ENCODE data around the gene ST8SIA2. TPM values are rescaled to one million over a fixed set of nuclear protein-coding genes. Genes with fewer than 3 reads are reported as not detected.
A peak's percentile ranks its signal among the peaks of the same experiment; 100 is the strongest.

ST8SIA2 gene
- total and polyA plus RNA-seq, 12 donors, result 0.07 to 0.83 (median 0.34) TPM; not detected in 5

DNA sequence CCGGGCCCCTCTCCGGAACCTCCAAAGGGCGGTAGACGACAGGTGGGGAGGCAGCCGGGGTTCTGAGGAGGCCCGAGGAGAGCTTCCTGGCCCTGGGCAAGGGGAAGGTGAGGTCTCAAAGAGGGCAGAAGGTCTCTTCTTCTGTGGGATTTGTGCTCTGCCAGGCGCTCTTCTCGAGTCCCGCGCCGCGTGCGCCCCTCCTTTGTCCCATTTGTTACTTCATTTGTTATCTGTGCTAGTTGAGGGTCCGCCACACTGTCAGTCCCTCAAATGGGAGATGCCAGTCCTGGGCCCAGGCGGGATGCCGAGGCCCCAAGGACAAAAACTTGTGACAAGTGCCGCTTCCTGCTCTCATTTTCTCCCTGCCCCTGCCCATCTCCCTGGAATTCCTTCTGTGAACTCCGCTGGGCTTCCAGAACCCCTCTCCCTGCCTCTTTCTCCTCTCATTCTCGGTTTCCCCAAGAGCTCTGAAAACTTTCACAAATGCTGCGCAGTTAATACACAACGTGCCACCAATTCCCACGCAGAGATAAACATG, 1.5 kb downstream of the ST8SIA2 start:
- Histone ChIP-seq H3K27ac (no peak overlapping the region), H3K9me3 (replicated peaks in 1 of 3) (no peaks in the 10 kb centered on the region), H3K27me3 (peaks cover 47% of the 10 kb centered on the region), H3K36me3 (replicated peaks in 1 of 2) (no peaks in the 10 kb centered on the region), H3K4me1 (replicated peaks in 1 of 2) (no peaks in the 10 kb centered on the region), H3K4me3 (no peak overlapping the region)
- 14 to 25% (median 21%) methylated on average over 16 to 22 of the region's 22 CpGs for WGBS, 4 donors
- intact Hi-C loops (cut with DNase I), result no loop called here
- no peak for DNase-seq
- TF ChIP-seq, protein P1, sequence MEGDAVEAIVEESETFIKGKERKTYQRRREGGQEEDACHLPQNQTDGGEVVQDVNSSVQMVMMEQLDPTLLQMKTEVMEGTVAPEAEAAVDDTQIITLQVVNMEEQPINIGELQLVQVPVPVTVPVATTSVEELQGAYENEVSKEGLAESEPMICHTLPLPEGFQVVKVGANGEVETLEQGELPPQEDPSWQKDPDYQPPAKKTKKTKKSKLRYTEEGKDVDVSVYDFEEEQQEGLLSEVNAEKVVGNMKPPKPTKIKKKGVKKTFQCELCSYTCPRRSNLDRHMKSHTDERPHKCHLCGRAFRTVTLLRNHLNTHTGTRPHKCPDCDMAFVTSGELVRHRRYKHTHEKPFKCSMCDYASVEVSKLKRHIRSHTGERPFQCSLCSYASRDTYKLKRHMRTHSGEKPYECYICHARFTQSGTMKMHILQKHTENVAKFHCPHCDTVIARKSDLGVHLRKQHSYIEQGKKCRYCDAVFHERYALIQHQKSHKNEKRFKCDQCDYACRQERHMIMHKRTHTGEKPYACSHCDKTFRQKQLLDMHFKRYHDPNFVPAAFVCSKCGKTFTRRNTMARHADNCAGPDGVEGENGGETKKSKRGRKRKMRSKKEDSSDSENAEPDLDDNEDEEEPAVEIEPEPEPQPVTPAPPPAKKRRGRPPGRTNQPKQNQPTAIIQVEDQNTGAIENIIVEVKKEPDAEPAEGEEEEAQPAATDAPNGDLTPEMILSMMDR (IDR thresholded peaks at IDR 0.05), result no peak
- TF ChIP-seq POLR2A (IDR thresholded peaks at IDR 0.05), result no peak

DNA sequence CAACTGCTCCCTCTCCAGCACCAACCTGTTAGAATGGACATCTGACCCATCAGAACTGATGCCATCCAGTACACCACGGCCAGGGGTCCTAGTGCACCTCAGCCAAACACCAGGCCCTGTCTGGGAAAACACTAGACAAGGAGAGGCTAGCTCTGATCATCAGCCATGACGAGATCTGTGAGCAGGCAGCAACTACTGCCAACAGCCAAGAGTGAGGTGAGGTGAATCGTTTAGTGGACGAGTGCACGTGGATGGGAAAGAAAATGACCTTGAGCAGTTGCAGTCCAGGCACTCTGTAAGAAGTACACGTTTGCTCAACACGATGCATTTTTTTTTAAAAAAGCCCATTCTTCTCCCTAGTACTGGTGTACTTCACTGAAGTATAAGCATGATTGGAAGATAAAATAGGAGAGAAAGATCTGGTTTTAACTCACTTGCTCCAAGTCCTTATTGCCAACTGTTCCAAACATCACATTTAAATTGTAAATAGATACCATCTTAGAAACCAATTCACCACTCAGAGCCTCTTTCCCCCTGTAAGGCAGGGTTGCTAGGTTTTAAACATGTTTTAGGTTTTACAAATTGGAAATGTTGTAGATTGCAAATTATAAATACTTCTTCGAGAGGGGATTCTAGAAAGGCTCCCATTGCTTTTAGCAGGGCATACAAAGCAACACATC, 5.7 kb downstream of the ST8SIA2 start:
- peak in 1 of 7 donors; percentile 36 for DNase-seq
- no peak overlapping the region for H3K27ac ChIP-seq
- no peak for TF ChIP-seq POLR2A (IDR thresholded peaks at IDR 0.05)
- TF ChIP-seq, protein P1 (IDR thresholded peaks at IDR 0.05), result no peak
- H3K4me1 ChIP-seq (replicated peaks in 1 of 2), result no peaks in the 10 kb centered on the region
- no peaks in the 10 kb centered on the region for H3K9me3 ChIP-seq (replicated peaks in 1 of 3)
- H3K36me3 ChIP-seq (replicated peaks in 1 of 2), result no peaks in the 10 kb centered on the region
- intact Hi-C loops (cut with DNase I), result no loop called here
- H3K4me3 ChIP-seq, result no peak overlapping the region
- 47 to 55% (median 54%) methylated on average over 8 of the region's 8 CpGs for WGBS, 4 donors
- H3K27me3 ChIP-seq, result peaks cover 13% of the 10 kb centered on the region

DNA sequence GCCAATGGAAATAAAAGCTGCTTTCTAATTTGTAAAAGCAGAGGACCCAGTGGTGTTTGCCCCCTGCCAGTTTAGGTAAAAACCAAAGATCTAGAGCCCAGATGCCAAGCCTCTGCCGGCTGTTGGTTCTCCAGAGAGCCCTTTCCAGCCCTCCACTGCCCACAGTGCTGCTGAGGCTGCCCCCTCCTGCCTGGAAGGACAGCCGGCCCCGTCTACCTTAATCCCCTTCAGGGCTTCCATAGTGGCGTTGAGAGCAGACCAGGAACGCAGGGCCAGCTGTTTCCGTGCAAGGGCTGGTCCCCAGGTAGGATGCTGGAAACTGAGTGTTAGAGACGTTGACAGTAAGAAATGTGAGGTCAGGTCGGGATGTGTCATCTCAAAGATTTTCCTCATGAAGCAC, 6.9 kb downstream of the ST8SIA2 start:
- H3K27me3 ChIP-seq, result peaks cover 3% of the 10 kb centered on the region
- DNase-seq, result no peak
- no peaks in the 10 kb centered on the region for H3K4me1 ChIP-seq (replicated peaks in 1 of 2)
- H3K9me3 ChIP-seq (replicated peaks in 1 of 3), result no peaks in the 10 kb centered on the region
- WGBS, 4 donors, result 56 to 67% (median 64%) methylated on average over 6 to 8 of the region's 8 CpGs
- H3K36me3 ChIP-seq (replicated peaks in 1 of 2), result no peaks in the 10 kb centered on the region
- H3K4me3 ChIP-seq, result no peak overlapping the region
- intact Hi-C loops (cut with DNase I), result no loop called here
- TF ChIP-seq POLR2A (IDR thresholded peaks at IDR 0.05), result no peak
- TF ChIP-seq, protein P1 (IDR thresholded peaks at IDR 0.05), result no peak
- no peak overlapping the region for H3K27ac ChIP-seq

DNA sequence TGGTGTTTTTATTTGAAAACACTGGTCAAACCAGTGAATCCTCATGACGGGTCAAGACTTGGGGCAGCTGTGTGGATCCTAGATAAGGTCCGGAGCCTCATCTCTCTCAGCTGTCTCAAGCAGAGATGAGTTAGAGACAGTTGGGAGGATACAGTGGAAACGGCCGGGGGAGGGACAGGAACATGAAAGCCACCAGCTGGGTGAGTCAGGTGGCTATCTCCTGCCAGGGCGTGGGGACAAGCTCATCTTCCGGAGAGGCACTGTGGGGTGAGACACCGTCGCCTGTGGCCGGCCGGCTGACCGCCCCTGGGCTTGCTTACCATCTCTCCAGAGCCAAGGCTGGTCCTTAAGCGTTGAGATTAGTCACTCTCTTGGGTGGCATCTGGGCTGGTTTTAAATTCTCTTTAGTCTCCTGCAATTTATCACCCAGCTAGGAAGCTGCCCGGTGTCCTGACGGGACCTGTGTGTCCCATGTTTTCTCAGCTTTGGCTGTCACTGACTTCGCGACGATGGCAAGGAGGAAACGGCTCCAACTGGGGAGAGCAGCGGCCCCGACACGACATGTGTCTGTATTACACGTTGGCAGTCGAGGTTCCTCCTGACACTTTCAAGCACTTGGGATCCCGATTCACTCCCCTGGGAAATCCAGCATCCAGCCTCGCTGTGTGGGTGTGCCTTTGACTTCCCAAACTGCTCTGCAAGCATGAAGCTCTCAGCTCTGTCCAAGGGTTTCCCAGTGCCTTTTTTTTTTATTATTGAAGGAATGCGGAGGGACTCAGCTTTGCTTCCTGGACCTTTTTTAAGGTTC, 7.5 kb downstream of the ST8SIA2 start:
- no peaks in the 10 kb centered on the region for H3K27me3 ChIP-seq
- no peak overlapping the region for H3K27ac ChIP-seq
- DNase-seq, result no peak
- no peaks in the 10 kb centered on the region for H3K36me3 ChIP-seq (replicated peaks in 1 of 2)
- intact Hi-C loops (cut with DNase I), result no loop called here
- no peak overlapping the region for H3K4me3 ChIP-seq
- no peaks in the 10 kb centered on the region for H3K9me3 ChIP-seq (replicated peaks in 1 of 3)
- TF ChIP-seq, protein P1 (IDR thresholded peaks at IDR 0.05), result no peak
- no peak for TF ChIP-seq POLR2A (IDR thresholded peaks at IDR 0.05)
- H3K4me1 ChIP-seq (replicated peaks in 1 of 2), result no peaks in the 10 kb centered on the region
- WGBS, 4 donors, result 54 to 72% (median 64%) methylated on average over 22 to 26 of the region's 26 CpGs

Data from adrenal gland (tissue), 12 donors.